ENCODE results near the gene CLASP1. TPM values are rescaled to one million over a fixed set of nuclear protein-coding genes. Genes with fewer than 3 reads are reported as not detected.
"Not testable (repeated sequence)": the region's sequence is repeated elsewhere in the genome, so short reads cannot be mapped to it uniquely, and the experiment has no call there.

Gene CLASP1
- total RNA-seq, 2 experiments from 2014 or later = 64.6 to 66.5 TPM

- not testable (repeated sequence) for DNase-seq, H3K4me3 Mint-ChIP-seq, H3K27me3 Mint-ChIP-seq, H3K27ac Mint-ChIP-seq, H3K9me3 Mint-ChIP-seq
- ChIA-PET POLR2A (interaction anchor here (1.0 kb wide), 1 partner anchor 9 kb away, joined by 3 read pairs; the partner anchor contains the start of gene CLASP1), CTCF (interaction anchor here (1.1 kb wide), 1 partner anchor 9 kb away, joined by 3 read pairs; the partner anchor contains the start of gene CLASP1)
- peaks cover 37% of the 10 kb centered on the region for H3K36me3 Mint-ChIP-seq (ENCODE audit: low read depth)
- H3K4me1 Mint-ChIP-seq = peaks cover 12% of the 10 kb centered on the region
Measured at GRCh38 chr2:121658393-121658792, 9.1 kb upstream of the CLASP1 start.

- POLR2A ChIA-PET = interaction anchor here (5.7 to 6.1 kb wide), 2 partner anchors 46 to 123 kb away, joined by 185 to 224 read pairs; partner anchors contain the start of gene RNU4ATAC
- CTCF ChIA-PET = no interaction called here
Measured at GRCh38 chr2:121653035-121653434, 3.8 kb upstream of the CLASP1 start.

GRCh38 chr2:121650315-121650930 is 1.2 kb upstream of the CLASP1 start:
- Mint-ChIP-seq H3K36me3 (ENCODE audit: low read depth) (peaks cover 53% of the 10 kb centered on the region), H3K4me3 (peak overlapping the region; percentile 88), H3K4me1 (peaks cover 63% of the 10 kb centered on the region), H3K27me3 (no peaks in the 10 kb centered on the region), H3K27ac (peak overlapping the region; percentile 100), H3K9me3 (no peaks in the 10 kb centered on the region)
- CTCF ChIA-PET = interaction anchor here (0.8 to 4.5 kb wide), 8 partner anchors 13 to 248 kb away, joined by 3 to 28 read pairs (median 4); partner anchors contain the start of gene RNU4ATAC
- DNase-seq = peak; percentile 38
- POLR2A ChIA-PET = interaction anchor here (0.7 to 6.1 kb wide), 21 partner anchors 9 to 247 kb away, joined by 3 to 224 read pairs (median 5); partner anchors contain the start of genes NIFK, RNU4ATAC and TSN

More at GRCh38 chr2:121653035-121653434, 3.8 kb upstream of the CLASP1 start:
- Mint-ChIP-seq H3K9me3 (no peaks in the 10 kb centered on the region), H3K4me3 (no peak overlapping the region), H3K27ac (no peak overlapping the region), H3K4me1 (peaks cover 45% of the 10 kb centered on the region), H3K27me3 (no peaks in the 10 kb centered on the region), H3K36me3 (ENCODE audit: low read depth) (peaks cover 47% of the 10 kb centered on the region)
- no peak for DNase-seq

- Mint-ChIP-seq H3K9me3 (no peaks in the 10 kb centered on the region), H3K27ac (peak overlapping the region; percentile 100), H3K4me3 (peak overlapping the region; percentile 88), H3K4me1 (peaks cover 68% of the 10 kb centered on the region), H3K36me3 (ENCODE audit: low read depth) (peaks cover 54% of the 10 kb centered on the region), H3K27me3 (no peaks in the 10 kb centered on the region)
- ChIA-PET POLR2A (interaction anchor here (0.6 to 6.1 kb wide), 24 partner anchors 8 to 246 kb away, joined by 3 to 224 read pairs (median 4); partner anchors contain the start of genes NIFK, RNU4ATAC and TSN), CTCF (interaction anchor here (0.8 to 4.5 kb wide), 9 partner anchors 8 to 248 kb away, joined by 3 to 28 read pairs (median 3); partner anchors contain the start of gene RNU4ATAC)
- DNase-seq = peak; percentile 97
Measured at GRCh38 chr2:121649596-121650314, 493 bp upstream of the CLASP1 start.

GRCh38 chr2:121648206-121649148 is 785 bp downstream of the CLASP1 start:
- CTCF ChIA-PET = interaction anchor here (0.8 to 4.5 kb wide), 5 partner anchors 51 to 117 kb away, joined by 3 to 28 read pairs (median 8); partner anchors contain the start of gene RNU4ATAC
- H3K27ac Mint-ChIP-seq = peak overlapping the region; percentile 100
- POLR2A ChIA-PET = interaction anchor here (0.8 to 6.1 kb wide), 13 partner anchors 8 to 195 kb away, joined by 3 to 224 read pairs (median 8); partner anchors contain the start of genes NIFK and RNU4ATAC
- no peaks in the 10 kb centered on the region for H3K9me3 Mint-ChIP-seq
- peaks cover 60% of the 10 kb centered on the region for H3K4me1 Mint-ChIP-seq
- H3K27me3 Mint-ChIP-seq = no peaks in the 10 kb centered on the region
- peak; percentile 55 for DNase-seq
- H3K4me3 Mint-ChIP-seq = peak overlapping the region; percentile 88
- H3K36me3 Mint-ChIP-seq (ENCODE audit: low read depth) = peaks cover 44% of the 10 kb centered on the region

- Mint-ChIP-seq H3K27ac (peak overlapping the region; percentile 38), H3K4me3 (peak overlapping the region; percentile 88)
Measured at GRCh38 chr2:121647396-121647795, 1.9 kb downstream of the CLASP1 start.

GRCh38 chr2:121644715-121645114 is 4.5 kb downstream of the CLASP1 start:
- ChIA-PET POLR2A (interaction anchor here (2.9 kb wide), 1 partner anchor 114 kb away, joined by 19 read pairs; the partner anchor contains the start of gene RNU4ATAC), CTCF (interaction anchor here (0.6 kb wide), 1 partner anchor 13 kb away, joined by 3 read pairs; no protein-coding TSS in a partner anchor)
- Mint-ChIP-seq H3K4me1 (peaks cover 38% of the 10 kb centered on the region), H3K4me3 (no peak overlapping the region), H3K36me3 (ENCODE audit: low read depth) (peaks cover 29% of the 10 kb centered on the region), H3K27ac (no peak overlapping the region), H3K9me3 (no peaks in the 10 kb centered on the region), H3K27me3 (no peaks in the 10 kb centered on the region)
- DNase-seq = no peak

More at GRCh38 chr2:121647396-121647795, 1.9 kb downstream of the CLASP1 start:
- ChIA-PET POLR2A (interaction anchor here (0.9 to 6.1 kb wide), 4 partner anchors 13 to 117 kb away, joined by 3 to 224 read pairs (median 98); partner anchors contain the start of gene RNU4ATAC), CTCF (interaction anchor here (1.2 to 4.5 kb wide), 2 partner anchors 88 to 116 kb away, joined by 4 to 28 read pairs; partner anchors contain the start of gene RNU4ATAC)
- Mint-ChIP-seq H3K27me3 (no peaks in the 10 kb centered on the region), H3K36me3 (ENCODE audit: low read depth) (peaks cover 33% of the 10 kb centered on the region), H3K4me1 (peaks cover 52% of the 10 kb centered on the region), H3K9me3 (no peaks in the 10 kb centered on the region)
- DNase-seq = no peak

- peaks cover 33% of the 10 kb centered on the region for H3K36me3 Mint-ChIP-seq (ENCODE audit: low read depth)
- H3K9me3 Mint-ChIP-seq = no peaks in the 10 kb centered on the region
- ChIA-PET POLR2A (interaction anchor here (2.0 to 2.9 kb wide), 2 partner anchors 92 to 113 kb away, joined by 6 to 19 read pairs; partner anchors contain the start of genes NIFK and RNU4ATAC), CTCF (no interaction called here)
- DNase-seq = no peak
- no peaks in the 10 kb centered on the region for H3K27me3 Mint-ChIP-seq
- H3K27ac Mint-ChIP-seq = no peak overlapping the region
- H3K4me1 Mint-ChIP-seq = peaks cover 38% of the 10 kb centered on the region
- H3K4me3 Mint-ChIP-seq = no peak overlapping the region
Measured at GRCh38 chr2:121643877-121644276, 5.4 kb downstream of the CLASP1 start.

- DNase-seq = no peak
- Mint-ChIP-seq H3K4me1 (peaks cover 25% of the 10 kb centered on the region), H3K4me3 (no peak overlapping the region), H3K27ac (no peak overlapping the region), H3K9me3 (peaks cover 9% of the 10 kb centered on the region), H3K27me3 (no peaks in the 10 kb centered on the region), H3K36me3 (ENCODE audit: low read depth) (peaks cover 42% of the 10 kb centered on the region)
- ChIA-PET CTCF (interaction anchor here (0.7 kb wide), 1 partner anchor 110 kb away, joined by 4 read pairs; the partner anchor contains the start of gene RNU4ATAC), POLR2A (interaction anchor here (0.9 to 1.0 kb wide), 2 partner anchors 8 to 110 kb away, joined by 3 to 7 read pairs; partner anchors contain the start of genes CLASP1 and RNU4ATAC)
Measured at GRCh38 chr2:121640380-121641316, 8.6 kb downstream of the CLASP1 start.

- H3K9me3 Mint-ChIP-seq, H3K27me3 Mint-ChIP-seq, H3K27ac Mint-ChIP-seq, DNase-seq, POLR2A ChIA-PET, H3K4me3 Mint-ChIP-seq: not testable (repeated sequence)
- peaks cover 40% of the 10 kb centered on the region for H3K36me3 Mint-ChIP-seq (ENCODE audit: low read depth)
- CTCF ChIA-PET = interaction anchor here (0.7 kb wide), 1 partner anchor 109 kb away, joined by 4 read pairs; the partner anchor contains the start of gene RNU4ATAC
- peaks cover 23% of the 10 kb centered on the region for H3K4me1 Mint-ChIP-seq
Measured at GRCh38 chr2:121639846-121640245, 9.4 kb downstream of the CLASP1 start.

- ChIA-PET CTCF (no interaction called here), POLR2A (no interaction called here)
- Mint-ChIP-seq H3K27ac (no peak overlapping the region), H3K36me3 (ENCODE audit: low read depth) (peaks cover 46% of the 10 kb centered on the region), H3K9me3 (peaks cover 9% of the 10 kb centered on the region), H3K4me1 (peaks cover 33% of the 10 kb centered on the region), H3K27me3 (no peaks in the 10 kb centered on the region), H3K4me3 (no peak overlapping the region)
- no peak for DNase-seq
Measured at GRCh38 chr2:121638333-121638732, 10.9 kb downstream of the CLASP1 start.

Data from activated CD4-positive, alpha-beta memory T cell treated with anti-CD3 and anti-CD28 coated beads, Interleukin-2, amount 10 ng/mL, durations not matched to agents 7 days and 5 days (primary cell).